ENCODE data around the gene TMCO6. TPM values are rescaled to one million over a fixed set of nuclear protein-coding genes. Genes with fewer than 3 reads are reported as not detected.

TMCO6 gene
- total and polyA plus RNA-seq, 2 donors from 2014 or later = 7.6 to 19.0 TPM

DNA sequence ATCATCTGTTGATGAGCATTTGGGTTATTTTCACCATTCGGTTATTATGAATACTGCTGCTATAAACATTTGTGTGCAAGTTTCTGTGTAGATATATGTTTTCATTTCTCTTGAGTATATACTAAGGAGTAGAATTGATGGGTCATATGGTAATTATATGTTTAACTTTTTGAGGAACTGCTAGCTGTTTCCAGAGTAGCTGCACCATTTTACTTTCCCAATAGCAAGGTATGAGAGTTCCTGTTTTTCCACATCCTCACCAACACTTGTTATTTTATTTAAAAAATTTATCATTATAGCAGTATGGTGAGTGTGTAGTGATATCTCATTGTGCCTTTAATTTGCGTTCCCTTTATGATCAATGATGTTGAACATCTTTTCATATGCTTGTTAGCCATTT is 35.5 kb upstream of the TMCO6 start:
- Histone ChIP-seq H3K9ac (ENCODE audit: low read length in 3 of 3) (no peak overlapping the region), H3K4me3 (ENCODE audit: low read length in 3 of 3) (no peak overlapping the region), H3K27me3 (ENCODE audit: control insufficient read depth, insufficient read depth, low read length) (no peaks in the 10 kb centered on the region), H3K36me3 (ENCODE audit: control insufficient read depth in 2 of 3, insufficient read depth in 3 of 3, low read length in 3 of 3) (no peaks in the 10 kb centered on the region), H3K27ac (ENCODE audit: low read depth in 2 of 2, low read length in 2 of 2) (no peak overlapping the region), H3K4me1 (ENCODE audit: control insufficient read depth in 2 of 3, insufficient read depth in 2 of 3, low read depth in 1 of 3, low read length in 3 of 3) (no peaks in the 10 kb centered on the region), H3K9me3 (ENCODE audit: control insufficient read depth in 2 of 3, insufficient read depth in 1 of 3, low read length in 3 of 3) (no peaks in the 10 kb centered on the region)
- DNase-seq (no peak), FAIRE-seq (no peak)
- intact Hi-C loops (cut with DNase I) = no loop called here
- TF ChIP-seq CTCF (IDR thresholded peaks at IDR 0.05; ENCODE audit: borderline replicate concordance, extremely low read depth, insufficient read depth) = no peak

GRCh38 chr5:140605879-140606278 is 33.4 kb upstream of the TMCO6 start:
- H3K9ac ChIP-seq (ENCODE audit: low read length in 3 of 3) = no peak overlapping the region
- no peaks in the 10 kb centered on the region for H3K27me3 ChIP-seq (ENCODE audit: control insufficient read depth, insufficient read depth, low read length)
- intact Hi-C loops (cut with DNase I) = no loop called here
- H3K4me3 ChIP-seq (ENCODE audit: low read length in 3 of 3) = no peak overlapping the region
- H3K4me1 ChIP-seq (ENCODE audit: control insufficient read depth in 2 of 3, insufficient read depth in 2 of 3, low read depth in 1 of 3, low read length in 3 of 3) = no peaks in the 10 kb centered on the region
- H3K9me3 ChIP-seq (ENCODE audit: control insufficient read depth in 2 of 3, insufficient read depth in 1 of 3, low read length in 3 of 3) = no peaks in the 10 kb centered on the region
- no peak for FAIRE-seq
- no peaks in the 10 kb centered on the region for H3K36me3 ChIP-seq (ENCODE audit: control insufficient read depth in 2 of 3, insufficient read depth in 3 of 3, low read length in 3 of 3)
- H3K27ac ChIP-seq (ENCODE audit: low read depth in 2 of 2, low read length in 2 of 2) = no peak overlapping the region
- no peak for DNase-seq
- no peak for TF ChIP-seq CTCF (IDR thresholded peaks at IDR 0.05; ENCODE audit: borderline replicate concordance, extremely low read depth, insufficient read depth)

- DNase-seq (no peak), FAIRE-seq (no peak)
- H3K27ac ChIP-seq (ENCODE audit: low read depth in 2 of 2, low read length in 2 of 2) = no peak overlapping the region
- no peak overlapping the region for H3K4me3 ChIP-seq (ENCODE audit: low read length in 3 of 3)
- no peaks in the 10 kb centered on the region for H3K27me3 ChIP-seq (ENCODE audit: control insufficient read depth, insufficient read depth, low read length)
- intact Hi-C loops (cut with DNase I) = no loop called here
- TF ChIP-seq CTCF (IDR thresholded peaks at IDR 0.05; ENCODE audit: borderline replicate concordance, extremely low read depth, insufficient read depth) = no peak
- no peak overlapping the region for H3K9ac ChIP-seq (ENCODE audit: low read length in 3 of 3)
- H3K36me3 ChIP-seq (ENCODE audit: control insufficient read depth in 2 of 3, insufficient read depth in 3 of 3, low read length in 3 of 3) = no peaks in the 10 kb centered on the region
- H3K4me1 ChIP-seq (ENCODE audit: control insufficient read depth in 2 of 3, insufficient read depth in 2 of 3, low read depth in 1 of 3, low read length in 3 of 3) = no peaks in the 10 kb centered on the region
- no peaks in the 10 kb centered on the region for H3K9me3 ChIP-seq (ENCODE audit: control insufficient read depth in 2 of 3, insufficient read depth in 1 of 3, low read length in 3 of 3)
These were observed 32.2 kb upstream of the TMCO6 start for GRCh38 chr5:140607031-140607430.

- FAIRE-seq (no peak), DNase-seq (no peak)
- H3K36me3 ChIP-seq (ENCODE audit: control insufficient read depth in 2 of 3, insufficient read depth in 3 of 3, low read length in 3 of 3) = no peaks in the 10 kb centered on the region
- H3K9ac ChIP-seq (ENCODE audit: low read length in 3 of 3) = no peak overlapping the region
- intact Hi-C loops (cut with DNase I) = no loop called here
- H3K9me3 ChIP-seq (ENCODE audit: control insufficient read depth in 2 of 3, insufficient read depth in 1 of 3, low read length in 3 of 3) = no peaks in the 10 kb centered on the region
- TF ChIP-seq CTCF (IDR thresholded peaks at IDR 0.05; ENCODE audit: borderline replicate concordance, extremely low read depth, insufficient read depth) = no peak
- no peak overlapping the region for H3K4me3 ChIP-seq (ENCODE audit: low read length in 3 of 3)
- no peaks in the 10 kb centered on the region for H3K27me3 ChIP-seq (ENCODE audit: control insufficient read depth, insufficient read depth, low read length)
- no peak overlapping the region for H3K27ac ChIP-seq (ENCODE audit: low read depth in 2 of 2, low read length in 2 of 2)
- no peaks in the 10 kb centered on the region for H3K4me1 ChIP-seq (ENCODE audit: control insufficient read depth in 2 of 3, insufficient read depth in 2 of 3, low read depth in 1 of 3, low read length in 3 of 3)
These were observed 30.5 kb upstream of the TMCO6 start for GRCh38 chr5:140608722-140609121.

All from kidney (tissue), 14 donors.